HG03442 (cell line): ENCODE results near the gene RTN1.

Experiments used
- ATAC-seq: cut with Tn5 transposase; IDR thresholded peaks from one replicate; pipeline ENCODE4 v1.9.1; 2021; ENCODE audit warnings: mild to moderate bottlenecking, moderate library complexity; ENCODE audit not compliant: unreplicated experiment

RTN1 gene

GRCh38 chr14:59576332-59577294, 294.0 kb downstream of the RTN1 start, which contains the start of gene CCDC175:
Gene CCDC175, minus strand, starts transcription at chr14:59576812. Its CDS starts 37 bp downstream, at chr14:59576775.
- ATAC-seq: peak; percentile 99

- no peak for ATAC-seq
These were observed 300.5 kb downstream of the RTN1 start for GRCh38 chr14:59570122-59570521.

DNA sequence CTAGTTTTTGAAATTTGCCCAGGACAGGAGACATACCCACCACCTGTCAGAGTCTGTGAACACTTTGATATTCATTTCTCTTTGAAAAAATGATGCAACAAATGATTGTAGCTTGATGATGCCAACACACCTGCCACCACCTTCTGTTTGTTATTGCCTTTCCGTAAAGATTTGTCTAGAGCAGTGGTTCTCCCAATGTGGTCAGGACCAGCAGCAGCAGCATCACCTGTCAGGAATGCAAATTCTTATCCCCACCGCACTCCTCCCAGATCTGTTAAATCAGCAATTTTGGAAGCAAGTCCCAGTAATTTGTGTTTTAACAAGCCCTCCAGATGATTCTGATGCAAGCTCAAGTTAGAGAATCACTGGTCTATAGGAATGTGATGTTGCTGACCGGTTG, 303.9 kb downstream of the RTN1 start:
- ATAC-seq: no peak

GRCh38 chr14:59566296-59566695, 304.3 kb downstream of the RTN1 start:
- no peak for ATAC-seq

- no peak for ATAC-seq
These were observed 305.5 kb downstream of the RTN1 start for GRCh38 chr14:59565087-59565486.

DNA sequence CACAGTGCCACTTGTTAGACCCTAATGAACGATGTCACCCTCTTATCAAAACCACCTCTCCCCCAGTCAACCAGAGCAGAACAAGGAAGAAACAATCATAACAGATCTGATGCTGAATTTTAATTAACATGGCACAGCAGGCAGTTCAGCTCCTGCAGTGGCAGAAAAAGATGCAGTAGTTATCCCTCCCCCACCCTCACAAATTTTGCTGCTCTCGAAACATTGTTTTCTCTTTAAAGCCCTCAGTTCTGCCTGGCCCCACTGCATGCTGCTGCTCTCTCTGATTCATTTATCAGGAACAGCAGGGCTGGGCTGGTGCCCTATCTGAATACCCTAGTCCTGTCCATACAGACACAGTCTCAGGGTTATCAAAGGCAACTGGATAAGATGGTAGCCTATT, 306.2 kb downstream of the RTN1 start:
- ATAC-seq: no peak

GRCh38 chr14:59547310-59547709, 323.3 kb downstream of the RTN1 start:
- no peak for ATAC-seq
